Islet precursor cell (in vitro differentiated cells): ENCODE measurements around the gene CT45A5.
"Not testable (repeated sequence)": the region's sequence is repeated elsewhere in the genome, so short reads cannot be mapped to it uniquely, and the experiment has no call there.

ENCODE experiments used
- DNase-seq: peaks from one replicate; pipeline ENCODE4 v3.0.0-alpha.2; 2018

Gene CT45A5, protein sequence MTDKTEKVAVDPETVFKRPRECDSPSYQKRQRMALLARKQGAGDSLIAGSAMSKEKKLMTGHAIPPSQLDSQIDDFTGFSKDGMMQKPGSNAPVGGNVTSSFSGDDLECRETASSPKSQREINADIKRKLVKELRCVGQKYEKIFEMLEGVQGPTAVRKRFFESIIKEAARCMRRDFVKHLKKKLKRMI

DNA sequence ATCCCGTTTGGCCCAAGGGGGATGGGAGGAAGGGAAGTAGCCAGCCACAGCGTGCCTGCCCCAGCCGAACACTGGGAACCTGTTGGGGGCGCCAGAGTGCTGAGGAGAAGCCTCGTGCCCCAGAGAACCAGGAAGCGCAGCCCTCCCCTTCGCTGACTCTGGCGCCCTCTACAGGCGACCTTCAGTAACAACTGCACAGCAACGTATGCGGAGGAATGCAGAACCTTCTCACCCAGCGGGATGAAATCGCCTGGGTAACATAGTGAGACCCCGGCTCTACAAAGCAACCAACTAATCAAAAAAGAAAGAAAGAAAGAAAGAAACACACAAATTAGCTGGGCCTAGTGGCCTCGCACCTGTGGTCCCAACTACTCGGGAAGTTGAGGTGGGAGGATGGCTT lies at the start of gene CT45A5:
Gene CT45A5 (minus strand): TSS at position 101 of the 400 bp plus-strand sequence. CDS start 3,774 bp downstream, outside the sequence.
- DNase-seq, result not testable (repeated sequence)

- DNase-seq, result not testable (repeated sequence)
These were observed 34.6 kb upstream of the CT45A5 start, which contains the start of gene CT45A2 for GRCh38 chrX:135819912-135820311. Gene CT45A2, minus strand, starts transcription at chrX:135820012. Its CDS starts 3,747 bp downstream, at chrX:135816265.

GRCh38 chrX:135802687-135803086 lies 17.4 kb upstream of the CT45A5 start, which contains the start of gene CT45A6:
Gene CT45A6, minus strand, starts transcription at chrX:135802787. Its CDS starts 3,794 bp downstream, at chrX:135798993.
- DNase-seq, result not testable (repeated sequence)

GRCh38 chrX:135768091-135768490 lies 17.2 kb downstream of the CT45A5 start, which contains the start of gene CT45A3:
Gene CT45A3, minus strand, starts transcription at chrX:135768191. Its CDS starts 3,747 bp downstream, at chrX:135764444.
- DNase-seq, result not testable (repeated sequence)

- DNase-seq, result not testable (repeated sequence)
These were observed 40.6 kb downstream of the CT45A5 start for GRCh38 chrX:135744739-135745138.

DNA sequence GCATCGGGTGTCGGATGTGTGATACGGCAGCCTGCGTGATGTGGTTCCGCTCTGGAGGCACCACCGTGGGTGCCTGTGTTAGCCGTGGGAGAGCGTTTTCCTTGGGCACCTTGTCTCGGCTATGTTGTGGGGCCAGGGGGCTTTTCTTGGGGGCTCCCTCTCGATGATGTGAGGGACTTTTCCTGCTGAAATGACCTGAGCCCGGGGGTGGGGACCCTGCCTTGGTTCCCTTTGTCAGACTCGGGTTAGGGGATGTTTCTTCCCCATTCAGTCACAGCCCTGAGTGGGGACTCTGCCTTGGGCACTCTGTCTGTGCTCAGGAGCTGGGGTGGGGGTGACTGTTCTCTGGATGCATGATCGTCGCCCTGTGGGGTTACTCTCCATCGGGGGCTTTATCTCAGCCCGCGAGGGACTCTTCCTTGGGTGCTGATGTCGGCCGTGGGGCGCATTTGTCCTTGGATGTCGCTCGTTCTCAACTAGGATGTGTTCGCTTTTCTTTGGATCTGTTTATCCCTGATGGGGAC lies 44.0 kb downstream of the CT45A5 start:
- no peak for DNase-seq

GRCh38 chrX:135740681-135741149 lies 44.6 kb downstream of the CT45A5 start:
- DNase-seq, result no peak

DNA sequence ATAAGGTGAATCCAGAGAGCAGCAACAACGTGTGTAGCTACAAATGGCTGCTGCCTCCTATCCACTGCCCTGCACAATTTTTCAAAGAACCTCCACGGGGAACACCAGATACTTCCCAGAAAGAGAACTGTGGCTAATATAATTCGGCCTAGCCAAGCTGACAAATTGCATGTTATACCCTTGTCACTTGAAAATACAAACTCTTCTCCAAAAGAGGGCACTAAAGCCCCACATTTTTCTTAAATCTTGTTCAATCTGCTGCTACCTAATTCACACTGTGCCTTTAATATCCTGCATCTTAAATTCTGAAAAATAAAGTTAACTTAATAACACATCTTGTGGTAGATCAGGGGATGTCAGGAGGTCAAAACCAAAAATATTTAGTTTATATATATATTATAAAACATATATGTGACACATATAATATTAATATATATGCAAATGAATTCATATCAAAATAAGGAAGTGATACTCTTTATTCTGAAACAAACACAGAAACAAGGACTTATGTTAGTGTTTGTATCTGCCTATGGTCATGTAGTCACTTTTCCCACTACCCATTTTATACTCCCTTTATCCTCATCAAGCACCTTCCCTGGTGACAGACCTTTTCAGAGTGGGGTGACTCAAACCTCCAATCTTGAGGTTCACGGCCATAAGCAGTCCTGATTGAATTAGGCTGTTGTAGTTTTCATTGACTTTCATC lies 47.8 kb downstream of the CT45A5 start:
- no peak for DNase-seq

- not testable (repeated sequence) for DNase-seq
These were observed 50.6 kb downstream of the CT45A5 start for GRCh38 chrX:135734666-135735065.
